Renal pelvis (tissue), 4 donors: ENCODE data around the gene ATN1. TPM values are rescaled to one million over a fixed set of nuclear protein-coding genes. Genes with fewer than 3 reads are reported as not detected.
"Not testable (repeated sequence)": the region's sequence is repeated elsewhere in the genome, so short reads cannot be mapped to it uniquely, and the experiment has no call there.

Source experiments
- DNase-seq: peaks from one replicate; pipeline ENCODE4 v3.0.0-alpha.2; 2013
- polyA plus RNA-seq, 3 donors: library from polyadenylated mRNA; unstranded; fragments of 120-200 nt; gene quantifications; one replicate each; pipeline ENCODE4 v1.2.1, GENCODE V29; 2013; ENCODE audit not compliant: insufficient read length in 3 of 3

The ATN1 gene
- polyA plus RNA-seq, 3 donors, result 116 to 147 (median 131) TPM

DNA sequence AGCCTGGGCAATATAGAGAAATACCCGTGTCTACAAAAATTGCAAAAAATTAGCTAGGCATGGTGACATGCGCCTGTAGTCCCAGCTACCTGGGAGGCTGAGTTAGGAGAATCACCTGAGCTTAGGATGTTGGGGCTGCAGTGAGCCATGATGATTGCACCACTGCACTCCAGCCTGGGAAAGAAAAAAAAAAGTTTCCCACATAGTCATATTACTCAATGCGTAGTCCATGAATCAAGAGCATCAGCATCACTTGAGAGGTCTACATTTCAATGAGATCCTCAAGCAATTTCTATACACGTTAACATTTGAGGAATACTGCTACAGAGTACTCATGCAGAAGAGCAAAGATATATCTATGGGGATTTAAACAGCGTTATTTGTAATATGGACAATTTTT is 28.3 kb upstream of the ATN1 start:
- no peak for DNase-seq

DNA sequence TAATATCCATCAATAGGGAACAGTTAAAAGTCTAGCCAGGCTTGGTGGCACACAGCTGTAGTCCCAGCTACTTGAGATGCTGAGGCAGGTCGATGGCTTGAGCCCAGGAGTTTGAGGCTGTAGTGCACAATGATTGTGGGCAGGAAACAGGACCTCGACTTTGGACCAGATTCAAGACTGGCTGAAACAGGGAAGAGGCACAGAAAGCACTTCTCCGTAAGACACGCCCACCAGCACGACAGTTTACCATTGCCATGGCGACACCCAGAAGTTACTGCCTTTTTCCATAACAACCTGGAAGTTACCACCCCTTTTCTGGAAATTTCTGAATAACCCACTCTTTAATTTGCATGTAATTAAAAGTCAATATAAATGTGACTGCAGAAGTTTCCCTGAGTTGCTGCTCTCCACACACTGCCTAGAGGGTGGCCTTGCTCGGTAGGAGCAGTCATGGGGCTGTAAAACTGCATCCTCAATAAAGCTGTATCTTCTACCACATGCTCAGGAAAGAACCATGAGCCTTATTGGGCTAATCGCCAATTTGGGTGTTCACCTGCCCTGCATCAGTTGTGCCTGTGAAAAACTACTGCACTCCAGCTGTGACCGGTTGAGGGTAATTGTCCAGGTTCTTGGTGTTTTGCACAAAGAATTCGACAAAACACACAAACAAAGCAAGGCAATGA is 27.8 kb upstream of the ATN1 start:
- no peak for DNase-seq

DNA sequence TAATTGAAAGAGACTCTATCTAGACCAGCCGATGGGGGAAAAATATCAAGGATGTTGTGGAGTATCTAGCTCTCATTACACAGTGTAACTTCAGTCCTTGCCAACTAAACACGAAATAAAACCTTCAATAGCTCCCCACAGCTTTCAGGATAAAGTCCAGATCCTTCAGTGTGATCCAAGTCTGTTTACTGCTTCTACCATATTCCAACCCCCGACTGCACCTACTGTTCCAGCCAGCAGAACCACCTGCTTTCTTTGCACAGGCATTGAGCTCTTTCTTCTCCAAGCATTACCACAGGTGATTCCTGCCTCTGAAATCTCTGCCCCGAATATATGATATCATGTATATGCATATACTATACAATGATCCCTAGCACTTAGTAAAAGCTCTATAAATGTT is 25.3 kb upstream of the ATN1 start:
- DNase-seq, result no peak

DNA sequence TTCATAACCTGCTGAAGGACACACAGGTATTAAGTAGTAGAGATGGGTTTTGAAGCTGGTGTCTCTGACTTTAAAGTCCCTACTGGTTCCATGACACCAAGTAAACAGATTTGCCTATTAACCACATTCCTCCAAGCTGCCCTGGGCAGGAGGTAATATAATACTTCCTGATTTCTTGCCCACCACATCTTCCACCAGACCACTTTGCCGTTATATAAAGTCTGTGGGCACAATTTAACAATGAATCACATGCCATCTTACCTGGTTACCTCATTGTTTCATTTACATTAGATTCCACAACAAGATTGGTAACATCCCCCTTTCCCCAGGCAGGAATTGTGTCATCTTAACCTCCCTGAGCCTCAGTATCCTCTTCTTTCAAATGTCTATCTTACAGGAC is 24.0 kb upstream of the ATN1 start:
- no peak for DNase-seq

DNA sequence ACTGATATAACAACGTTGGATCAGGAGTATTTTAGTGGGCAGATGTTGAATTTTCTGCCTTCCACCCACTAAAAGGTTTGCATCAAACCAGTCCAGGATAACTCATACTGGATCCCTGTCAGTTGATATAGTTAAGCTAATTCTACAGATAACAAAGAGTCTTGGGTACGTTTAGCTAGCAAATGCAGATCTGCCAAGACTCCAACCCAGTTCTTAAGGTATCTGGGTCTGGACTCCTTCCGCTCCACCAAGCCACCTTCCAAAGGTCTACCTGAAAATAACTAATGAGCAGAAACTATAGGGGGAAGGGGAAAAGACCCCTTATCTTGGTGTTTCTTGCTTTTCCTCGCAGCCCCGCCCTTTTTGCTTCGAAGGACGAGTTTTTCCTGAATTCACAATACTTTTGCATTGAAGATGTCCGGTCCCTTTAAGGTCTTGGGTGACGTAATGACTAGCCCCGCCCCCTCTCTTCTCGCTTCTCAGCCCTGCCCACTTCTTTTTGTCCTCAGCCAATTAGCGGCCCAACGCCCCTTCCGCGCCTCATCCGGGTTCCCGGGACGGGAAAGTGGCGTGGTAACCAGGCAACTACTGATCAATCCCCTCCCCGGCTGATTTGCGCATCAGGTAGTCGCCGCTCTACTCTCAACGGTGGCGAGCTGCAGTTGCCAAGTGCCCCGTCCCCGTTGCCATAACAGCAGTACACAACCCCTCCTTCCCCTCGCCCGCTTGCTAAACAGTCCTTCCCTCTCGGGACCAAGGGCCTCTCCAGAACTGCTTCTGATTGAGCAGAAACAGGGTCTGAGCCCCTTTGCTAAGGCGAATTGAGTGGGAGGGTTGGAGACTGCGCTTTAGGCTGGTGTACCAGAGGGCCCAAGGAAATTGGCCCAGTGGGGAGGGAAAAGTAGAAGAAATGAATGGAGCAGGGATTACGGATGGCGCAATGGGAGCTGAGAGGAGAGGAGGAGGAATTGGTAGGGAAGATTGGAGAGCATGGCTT is 23.2 kb upstream of the ATN1 start, which contains the start of gene LRRC23:
Gene LRRC23, plus strand, starts transcription at position 543 of the 997 bp plus-strand sequence. CDS start 812 bp downstream, outside the sequence.
- DNase-seq, result peak; percentile 98

DNA sequence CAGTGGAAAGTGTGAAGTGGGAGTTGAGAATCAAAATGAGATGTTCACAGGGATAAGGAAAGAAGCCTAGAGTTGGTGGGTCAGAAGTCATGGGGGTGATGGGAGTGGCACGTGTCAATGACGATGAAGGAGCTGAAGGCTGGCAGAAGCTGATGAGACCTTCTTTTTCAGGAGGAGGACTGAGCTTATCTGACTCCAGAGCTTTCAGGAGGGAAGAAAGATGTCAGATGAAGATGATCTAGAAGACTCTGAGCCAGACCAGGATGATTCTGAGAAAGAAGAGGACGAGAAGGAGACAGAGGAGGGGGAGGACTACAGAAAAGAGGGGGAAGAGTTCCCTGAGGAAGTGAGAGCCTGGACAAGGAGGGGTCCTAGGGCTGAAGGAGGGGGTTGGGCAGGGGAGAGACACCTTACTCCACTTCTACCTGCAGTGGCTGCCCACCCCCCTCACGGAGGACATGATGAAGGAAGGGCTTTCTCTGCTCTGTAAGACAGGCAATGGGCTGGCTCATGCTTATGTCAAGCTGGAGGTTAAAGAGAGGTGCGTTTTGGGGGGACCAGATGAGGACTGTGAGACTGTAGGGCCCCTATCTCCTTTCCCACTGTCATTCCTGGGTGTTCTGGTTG is 22.2 kb upstream of the ATN1 start:
- DNase-seq, result no peak

DNA sequence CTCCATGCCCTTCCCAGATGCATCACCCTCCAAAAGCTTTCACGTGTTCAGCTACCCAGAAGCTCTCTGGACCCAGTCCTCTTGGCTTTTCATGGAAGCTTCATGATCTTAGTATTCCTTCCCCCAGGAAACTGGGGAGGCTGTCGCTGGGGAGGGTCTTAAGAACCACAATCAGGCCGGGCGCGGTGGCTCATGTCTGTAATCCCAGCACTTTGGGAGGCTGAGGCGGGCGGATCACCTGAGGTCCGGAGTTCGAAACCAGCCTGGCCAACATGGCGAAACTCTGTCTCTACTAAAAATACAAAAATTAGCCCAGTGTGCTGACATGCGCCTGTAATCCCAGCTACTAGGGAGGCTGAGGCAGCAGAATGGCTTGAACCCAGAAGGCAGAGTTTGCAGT is 19.6 kb upstream of the ATN1 start:
- DNase-seq, result not testable (repeated sequence)

DNA sequence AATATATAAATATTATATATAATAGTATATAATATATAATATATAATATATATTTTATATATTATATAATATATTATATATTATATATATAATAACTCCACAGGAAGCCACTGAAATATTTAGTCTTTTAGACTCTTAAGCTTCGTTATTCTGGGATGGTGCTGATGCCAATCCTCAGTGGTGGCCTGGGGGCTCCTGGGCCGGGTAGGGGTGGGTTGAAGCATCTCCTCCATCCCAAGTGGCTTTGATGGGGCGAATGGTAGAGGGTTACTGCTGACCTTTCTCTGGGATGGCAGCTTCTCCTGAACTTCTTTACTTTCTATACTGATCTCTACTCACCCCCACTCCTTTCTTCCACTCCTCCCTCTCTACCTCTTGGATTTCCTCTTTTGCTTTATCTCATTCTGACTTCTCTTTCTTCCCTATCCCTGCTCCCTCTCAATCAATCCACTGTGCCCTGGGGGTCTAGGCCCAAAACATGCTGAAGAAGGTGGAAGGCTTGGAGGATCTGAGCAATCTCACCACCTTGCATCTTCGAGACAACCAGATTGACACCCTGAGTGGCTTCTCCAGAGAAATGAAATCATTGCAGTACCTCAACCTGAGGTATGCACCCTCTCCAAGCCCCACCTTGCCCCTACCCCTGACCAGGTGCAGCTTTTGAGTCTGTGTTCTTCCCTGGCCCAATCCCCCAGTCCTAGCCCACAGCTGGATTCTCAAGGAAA is 18.2 kb upstream of the ATN1 start:
- no peak for DNase-seq

DNA sequence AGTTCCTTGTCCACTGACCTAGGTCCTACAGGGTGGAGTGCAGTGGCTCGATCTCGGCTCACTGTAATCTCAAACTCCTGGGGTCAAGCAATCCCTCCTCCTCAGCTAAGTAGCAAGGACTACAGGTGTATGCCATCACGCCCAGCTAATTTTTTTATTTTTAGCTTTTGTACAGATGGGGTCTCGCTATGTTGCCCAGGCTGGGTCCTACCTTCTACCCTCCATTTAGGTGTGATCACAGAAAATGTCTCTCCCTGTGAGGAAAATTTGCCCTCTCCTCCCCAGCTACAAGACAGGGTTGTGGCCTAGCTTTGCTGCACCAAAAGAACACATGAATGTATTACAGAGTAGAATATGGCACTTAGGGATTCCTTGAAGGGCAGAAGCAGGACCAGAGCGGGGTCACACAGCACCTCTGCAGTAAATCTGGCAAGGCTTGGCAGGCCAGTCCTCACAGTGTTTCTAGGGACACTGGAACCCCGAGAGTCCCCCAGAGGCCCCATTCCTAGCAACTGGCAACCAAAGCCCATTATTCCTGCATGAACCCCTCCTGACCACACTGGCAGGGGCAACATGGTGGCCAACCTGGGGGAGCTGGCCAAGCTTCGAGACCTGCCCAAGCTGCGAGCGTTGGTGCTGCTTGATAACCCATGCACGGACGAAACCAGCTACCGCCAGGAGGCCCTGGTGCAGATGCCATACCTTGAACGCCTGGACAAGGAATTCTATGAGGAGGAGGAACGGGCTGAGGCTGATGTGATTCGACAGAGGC is 15.4 kb upstream of the ATN1 start:
- no peak for DNase-seq

DNA sequence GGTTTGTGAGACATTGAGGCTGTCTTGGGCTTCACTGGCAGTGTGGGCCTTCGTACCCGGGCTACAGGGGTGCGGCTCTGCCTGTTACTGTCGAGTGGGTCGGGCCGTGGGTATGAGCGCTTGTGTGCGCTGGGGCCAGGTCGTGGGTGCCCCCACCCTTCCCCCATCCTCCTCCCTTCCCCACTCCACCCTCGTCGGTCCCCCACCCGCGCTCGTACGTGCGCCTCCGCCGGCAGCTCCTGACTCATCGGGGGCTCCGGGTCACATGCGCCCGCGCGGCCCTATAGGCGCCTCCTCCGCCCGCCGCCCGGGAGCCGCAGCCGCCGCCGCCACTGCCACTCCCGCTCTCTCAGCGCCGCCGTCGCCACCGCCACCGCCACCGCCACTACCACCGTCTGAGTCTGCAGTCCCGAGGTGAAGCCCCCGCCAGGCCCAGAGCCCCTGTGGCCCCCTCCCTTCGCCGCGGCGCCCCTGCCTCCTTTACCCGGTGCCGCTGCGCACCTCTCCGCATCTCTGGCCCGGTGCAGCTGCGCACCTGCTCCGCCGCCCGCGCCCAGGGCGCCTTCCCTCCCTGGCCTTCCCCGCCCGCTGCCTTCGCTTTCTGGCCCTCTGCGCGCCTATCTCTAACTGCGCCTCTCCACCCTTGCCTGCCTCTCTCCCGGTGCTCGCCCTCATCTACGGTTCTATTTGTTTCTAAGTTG is 13.4 kb upstream of the ATN1 start, which contains the start of gene ENO2:
Gene ENO2, plus strand, starts transcription at position 335 of the 701 bp plus-strand sequence. CDS start 1,253 bp downstream, outside the sequence.
- no peak for DNase-seq

DNA sequence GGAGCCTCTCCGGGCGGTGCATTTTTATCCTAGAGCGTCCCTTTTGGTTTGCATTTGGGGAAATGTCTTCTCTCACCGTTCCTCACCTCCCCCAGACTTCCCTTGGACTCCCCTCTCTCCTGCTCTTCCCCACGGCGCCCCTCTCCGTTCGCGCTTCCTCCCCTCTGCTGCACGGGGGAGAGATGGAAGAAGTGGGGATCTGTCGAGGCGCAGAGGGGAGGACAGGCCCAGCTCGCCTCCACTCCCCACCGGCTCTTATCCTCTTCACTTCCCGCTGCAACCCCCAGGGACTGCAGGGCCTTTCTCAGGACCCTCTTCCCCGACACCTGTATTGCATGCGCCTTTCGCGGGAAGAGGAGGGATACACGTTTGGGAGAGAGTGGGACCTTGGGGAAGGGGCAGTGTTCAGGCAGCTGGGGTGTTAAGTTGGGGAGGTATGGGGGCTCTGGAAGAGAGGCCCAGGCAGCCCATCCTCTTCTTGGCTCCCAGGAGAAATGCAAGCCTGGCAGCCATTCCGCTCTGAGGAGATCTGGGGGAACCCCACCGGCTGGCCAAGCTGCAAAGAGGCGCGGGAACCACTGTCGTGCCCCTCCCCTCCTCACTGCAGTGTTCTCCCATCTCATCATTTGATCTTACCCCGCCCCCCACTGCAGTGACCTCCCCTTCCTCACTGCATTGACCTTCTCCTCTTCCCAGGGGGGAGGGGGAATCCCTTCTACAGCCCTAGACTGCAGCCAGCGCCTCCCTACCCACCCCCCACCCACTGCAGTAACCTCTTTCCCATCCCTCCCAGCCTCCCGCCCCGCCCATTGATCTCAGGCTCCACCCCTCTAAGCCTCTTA is 12.6 kb upstream of the ATN1 start:
- no peak for DNase-seq

DNA sequence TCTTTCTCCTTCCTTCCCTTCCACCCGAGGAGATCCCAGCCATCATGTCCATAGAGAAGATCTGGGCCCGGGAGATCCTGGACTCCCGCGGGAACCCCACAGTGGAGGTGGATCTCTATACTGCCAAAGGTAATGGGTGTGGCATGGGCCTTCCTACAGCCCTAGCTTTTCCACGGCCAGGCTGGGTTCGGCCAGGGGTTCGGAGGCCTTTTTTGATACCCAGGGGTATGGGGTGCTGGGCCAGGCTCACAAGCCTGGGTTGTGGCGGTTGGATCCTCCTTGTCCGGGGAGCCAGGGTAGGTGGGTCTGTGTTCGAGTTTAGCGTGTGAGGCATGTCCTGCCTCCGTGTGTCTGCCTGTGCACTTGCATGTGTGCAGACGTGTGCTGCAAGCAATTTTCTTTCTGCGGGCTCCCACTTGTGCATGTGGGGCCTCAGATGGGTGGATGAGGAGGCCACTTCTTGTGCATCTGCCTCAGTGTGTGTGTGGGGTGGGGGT is 11.9 kb upstream of the ATN1 start:
- DNase-seq, result no peak

DNA sequence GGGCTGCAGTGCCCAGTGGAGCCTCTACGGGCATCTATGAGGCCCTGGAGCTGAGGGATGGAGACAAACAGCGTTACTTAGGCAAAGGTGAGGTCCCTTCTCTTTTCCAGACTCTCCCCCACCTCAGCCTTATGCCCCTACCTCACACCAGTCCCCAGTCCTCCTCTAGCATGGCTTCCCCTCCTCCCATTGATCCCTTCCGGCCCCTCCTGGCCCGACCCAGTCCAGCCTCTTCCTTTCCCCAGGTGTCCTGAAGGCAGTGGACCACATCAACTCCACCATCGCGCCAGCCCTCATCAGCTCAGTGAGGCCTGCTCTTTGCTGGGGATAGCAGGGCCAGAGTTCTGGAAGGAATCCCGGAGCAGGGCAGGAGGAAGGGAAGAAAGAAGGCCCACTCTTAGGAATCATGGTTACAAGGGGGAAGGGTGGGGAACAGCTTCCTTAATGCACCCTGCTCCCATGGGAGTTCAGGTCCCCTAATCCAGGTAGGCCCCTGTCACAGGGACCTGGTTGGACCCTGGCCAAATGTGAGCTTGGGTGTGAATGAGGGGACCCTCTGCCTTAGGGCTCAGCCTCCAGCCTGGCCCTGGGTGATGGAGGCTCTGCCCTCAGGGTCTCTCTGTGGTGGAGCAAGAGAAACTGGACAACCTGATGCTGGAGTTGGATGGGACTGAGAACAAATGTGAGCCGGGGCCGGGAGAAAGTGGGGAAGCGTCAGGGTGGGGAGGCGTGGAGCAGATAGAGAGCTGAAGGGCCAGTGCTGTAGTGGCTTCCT is 11.1 kb upstream of the ATN1 start:
- DNase-seq, result no peak

DNA sequence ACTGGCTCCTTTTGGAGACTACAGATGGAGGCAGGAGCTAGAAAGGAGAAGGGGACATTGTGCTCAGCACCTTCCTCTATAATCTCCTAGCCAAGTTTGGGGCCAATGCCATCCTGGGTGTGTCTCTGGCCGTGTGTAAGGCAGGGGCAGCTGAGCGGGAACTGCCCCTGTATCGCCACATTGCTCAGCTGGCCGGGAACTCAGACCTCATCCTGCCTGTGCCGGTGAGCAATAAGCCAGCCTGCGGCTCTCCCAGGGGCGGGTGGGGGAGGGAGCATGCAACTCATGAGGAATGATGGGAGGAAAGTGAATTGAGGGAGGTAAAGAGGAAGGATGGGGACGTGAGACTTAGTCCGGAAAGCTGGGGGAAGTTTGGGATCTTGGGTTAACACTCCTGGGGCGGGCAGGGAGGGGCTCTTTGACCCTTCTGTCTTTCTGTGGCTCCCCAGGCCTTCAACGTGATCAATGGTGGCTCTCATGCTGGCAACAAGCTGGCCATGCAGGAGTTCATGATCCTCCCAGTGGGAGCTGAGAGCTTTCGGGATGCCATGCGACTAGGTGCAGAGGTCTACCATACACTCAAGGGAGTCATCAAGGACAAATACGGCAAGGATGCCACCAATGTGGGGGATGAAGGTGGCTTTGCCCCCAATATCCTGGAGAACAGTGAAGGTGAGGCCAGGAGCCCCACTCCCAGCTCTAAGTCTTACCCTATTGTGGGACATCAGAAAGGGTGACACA is 10.1 kb upstream of the ATN1 start:
- DNase-seq, result no peak

DNA sequence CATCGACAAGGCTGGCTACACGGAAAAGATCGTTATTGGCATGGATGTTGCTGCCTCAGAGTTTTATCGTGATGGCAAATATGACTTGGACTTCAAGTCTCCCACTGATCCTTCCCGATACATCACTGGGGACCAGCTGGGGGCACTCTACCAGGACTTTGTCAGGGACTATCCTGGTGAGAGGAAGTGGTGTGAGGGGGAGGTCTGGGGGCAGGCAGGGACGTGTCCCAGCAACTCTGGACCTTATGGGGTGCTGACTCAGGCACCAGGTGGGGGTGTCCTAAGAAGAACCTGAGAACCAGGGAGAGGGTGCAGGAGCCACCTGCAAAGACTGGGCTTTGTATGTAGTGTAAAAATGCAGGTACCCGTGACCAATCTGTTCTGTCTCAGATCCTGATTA is 8.2 kb upstream of the ATN1 start:
- no peak for DNase-seq

DNA sequence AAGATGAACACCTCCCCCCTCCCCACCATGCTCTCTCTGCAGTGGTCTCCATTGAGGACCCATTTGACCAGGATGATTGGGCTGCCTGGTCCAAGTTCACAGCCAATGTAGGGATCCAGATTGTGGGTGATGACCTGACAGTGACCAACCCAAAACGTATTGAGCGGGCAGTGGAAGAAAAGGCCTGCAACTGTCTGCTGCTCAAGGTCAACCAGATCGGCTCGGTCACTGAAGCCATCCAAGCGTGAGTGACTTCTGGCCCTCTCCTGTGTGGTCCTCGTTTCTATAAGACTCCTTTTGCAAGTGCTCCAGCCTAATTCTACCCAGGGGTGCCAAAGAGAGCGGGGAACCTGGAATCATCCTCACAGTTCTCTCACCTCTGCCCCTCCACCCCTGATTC is 6.2 kb upstream of the ATN1 start:
- DNase-seq, result no peak
